DMS53 (cell line): ENCODE data around the gene PAPOLG.
"Not testable (repeated sequence)": the region's sequence is repeated elsewhere in the genome, so short reads cannot be mapped to it uniquely, and the experiment has no call there.

ENCODE experiments used
- DNase-seq: peaks from one replicate; lab custom pipeline; 2025; lab: John Stamatoyannopoulos, UW

Gene PAPOLG

GRCh38 chr2:60823694-60824305 is 67.7 kb downstream of the PAPOLG start:
- DNase-seq: no peak

GRCh38 chr2:60825666-60826065 is 69.6 kb downstream of the PAPOLG start:
- no peak for DNase-seq

- DNase-seq: no peak
Observed at GRCh38 chr2:60826111-60826510, 70.0 kb downstream of the PAPOLG start.

- DNase-seq: not testable (repeated sequence)
Observed at GRCh38 chr2:60826860-60827259, 70.8 kb downstream of the PAPOLG start.

- no peak for DNase-seq
Observed at GRCh38 chr2:60827369-60827768, 71.3 kb downstream of the PAPOLG start.

- no peak for DNase-seq
Observed at GRCh38 chr2:60830991-60831390, 74.9 kb downstream of the PAPOLG start.

GRCh38 chr2:60831921-60832320 is 75.9 kb downstream of the PAPOLG start:
- no peak for DNase-seq

GRCh38 chr2:60832621-60833020 is 76.6 kb downstream of the PAPOLG start:
- DNase-seq: no peak

- DNase-seq: no peak
Observed at GRCh38 chr2:60834270-60834717, 78.2 kb downstream of the PAPOLG start.

- DNase-seq: no peak
Observed at GRCh38 chr2:60836491-60836890, 80.4 kb downstream of the PAPOLG start.

- no peak for DNase-seq
Observed at GRCh38 chr2:60837123-60837522, 81.1 kb downstream of the PAPOLG start.

GRCh38 chr2:60838481-60838880 is 82.4 kb downstream of the PAPOLG start:
- DNase-seq: no peak

- DNase-seq: no peak
Observed at GRCh38 chr2:60839126-60839813, 83.2 kb downstream of the PAPOLG start.

- no peak for DNase-seq
Observed at GRCh38 chr2:60840880-60841279, 84.8 kb downstream of the PAPOLG start.

GRCh38 chr2:60843006-60843405 is 86.9 kb downstream of the PAPOLG start:
- no peak for DNase-seq

- no peak for DNase-seq
Observed at GRCh38 chr2:60844105-60844504, 88.0 kb downstream of the PAPOLG start.

GRCh38 chr2:60847854-60848253 is 91.8 kb downstream of the PAPOLG start:
- DNase-seq: no peak
